OCI-M2 (cell line): Measurements from ENCODE around the gene PRRG2.

Experiments
- DNase-seq: peaks from one replicate; lab custom pipeline; 2025; ENCODE audit not compliant: unreplicated experiment; lab: John Stamatoyannopoulos, UW

PRRG2 gene

GRCh38 chr19:49556412-49557398 lies 24.4 kb upstream of the PRRG2 start:
- no peak for DNase-seq

GRCh38 chr19:49557641-49558325 lies 23.3 kb upstream of the PRRG2 start:
- DNase-seq = no peak

GRCh38 chr19:49558591-49558990 lies 22.5 kb upstream of the PRRG2 start:
- no peak for DNase-seq

GRCh38 chr19:49559443-49559842 lies 21.7 kb upstream of the PRRG2 start:
- no peak for DNase-seq

- no peak for DNase-seq
Observed at GRCh38 chr19:49559928-49560327, 21.2 kb upstream of the PRRG2 start.

GRCh38 chr19:49560358-49560900 lies 20.7 kb upstream of the PRRG2 start:
- DNase-seq = no peak

- no peak for DNase-seq
Observed at GRCh38 chr19:49564616-49565045, 16.5 kb upstream of the PRRG2 start.

- DNase-seq = no peak
Observed at GRCh38 chr19:49565261-49565660, 15.9 kb upstream of the PRRG2 start.

- DNase-seq = no peak
Observed at GRCh38 chr19:49566302-49566701, 14.8 kb upstream of the PRRG2 start.

- no peak for DNase-seq
Observed at GRCh38 chr19:49567861-49568441, 13.2 kb upstream of the PRRG2 start.

- peak; percentile 72 for DNase-seq
Observed at GRCh38 chr19:49570138-49570856, 10.8 kb upstream of the PRRG2 start.

GRCh38 chr19:49570997-49571676 lies 10.0 kb upstream of the PRRG2 start:
- DNase-seq = no peak

GRCh38 chr19:49573009-49573408 lies 8.1 kb upstream of the PRRG2 start:
- no peak for DNase-seq

GRCh38 chr19:49573425-49573824 lies 7.7 kb upstream of the PRRG2 start:
- DNase-seq = no peak

- no peak for DNase-seq
Observed at GRCh38 chr19:49574206-49574755, 6.8 kb upstream of the PRRG2 start.

GRCh38 chr19:49579193-49579592 lies 1.9 kb upstream of the PRRG2 start:
- DNase-seq = no peak

- DNase-seq = no peak
Observed at GRCh38 chr19:49579947-49580263, 1.2 kb upstream of the PRRG2 start.

- peak; percentile 76 for DNase-seq
Observed at GRCh38 chr19:49580264-49581006, 681 bp upstream of the PRRG2 start, which contains the start of gene NOSIP. TSS of gene NOSIP (minus strand) at chr19:49580556. CDS start at chr19:49560691, 19,865 bp downstream.

GRCh38 chr19:49583239-49583638 lies 2.1 kb downstream of the PRRG2 start:
- DNase-seq = no peak
